DMS79 (cell line): ENCODE results near the gene ADCYAP1R1.

Experiments used
- DNase-seq: peaks from one replicate; lab custom pipeline; 2025; lab: John Stamatoyannopoulos, UW

ADCYAP1R1 gene

DNA sequence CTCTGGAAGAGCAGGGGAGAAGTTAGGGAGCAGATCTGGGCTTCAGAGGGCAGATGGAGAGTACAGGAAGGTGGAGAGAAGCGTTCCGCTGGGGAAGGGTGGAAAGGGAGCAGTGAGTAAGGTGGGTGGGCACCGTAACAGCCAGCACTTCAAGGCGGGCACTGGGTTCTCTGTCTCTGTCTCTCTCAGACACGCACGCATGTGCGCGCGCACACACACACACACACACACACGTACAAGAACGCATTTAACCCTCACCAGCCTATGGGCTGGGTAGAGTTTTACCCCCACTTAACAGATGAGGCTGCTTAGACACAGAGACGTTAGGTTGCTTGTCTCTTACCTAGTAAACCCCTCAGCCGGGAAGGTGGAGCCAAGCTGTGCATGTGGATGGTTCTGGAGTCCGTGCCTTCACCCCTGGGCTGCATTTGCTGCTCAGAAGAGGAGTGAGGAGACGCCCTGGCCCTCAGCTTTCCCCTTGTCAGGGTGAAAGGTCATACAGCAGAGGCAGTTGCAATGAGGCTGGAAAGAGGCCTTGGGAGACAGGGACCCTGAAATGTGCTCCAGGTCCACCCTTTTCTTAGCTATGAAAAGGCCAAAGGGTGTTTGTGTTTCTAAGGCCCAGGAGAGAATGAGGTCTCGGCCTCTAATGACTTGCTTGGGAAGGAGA lies 16.0 kb downstream of the ADCYAP1R1 start:
- no peak for DNase-seq

- DNase-seq = no peak
These were observed 17.9 kb downstream of the ADCYAP1R1 start for GRCh38 chr7:31069860-31070555.

DNA sequence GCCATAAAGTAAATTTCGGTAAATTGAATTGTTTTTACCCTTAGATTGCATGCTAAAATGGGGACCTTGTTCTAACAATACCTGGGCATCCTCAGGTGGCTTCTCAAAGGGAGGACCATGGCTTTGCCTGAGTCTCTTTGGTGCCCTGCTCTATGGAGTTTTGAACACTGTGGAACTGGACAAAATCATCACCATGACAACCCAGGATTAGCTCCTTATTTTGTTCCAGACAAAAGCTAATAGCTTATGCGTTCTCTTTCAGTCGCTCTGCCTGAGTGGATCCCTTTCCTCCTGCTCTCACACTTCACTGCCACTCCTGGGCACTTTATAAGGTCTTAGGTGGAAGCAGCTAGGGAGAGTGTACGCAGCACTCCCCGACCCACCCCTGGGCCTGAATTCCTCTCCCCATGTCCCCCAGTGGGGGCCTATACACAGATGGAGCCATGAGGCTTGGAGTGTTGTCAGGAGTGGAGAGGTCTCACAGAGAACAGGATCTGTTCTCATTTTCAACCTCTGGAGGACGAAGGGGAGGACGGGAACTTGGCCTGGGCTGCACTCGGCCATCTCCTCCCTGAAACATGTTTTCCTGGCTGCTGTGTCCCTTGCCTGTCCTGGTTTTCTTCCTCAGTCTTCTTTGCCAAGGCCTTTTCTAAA lies 19.0 kb downstream of the ADCYAP1R1 start:
- DNase-seq = peak; percentile 26

DNA sequence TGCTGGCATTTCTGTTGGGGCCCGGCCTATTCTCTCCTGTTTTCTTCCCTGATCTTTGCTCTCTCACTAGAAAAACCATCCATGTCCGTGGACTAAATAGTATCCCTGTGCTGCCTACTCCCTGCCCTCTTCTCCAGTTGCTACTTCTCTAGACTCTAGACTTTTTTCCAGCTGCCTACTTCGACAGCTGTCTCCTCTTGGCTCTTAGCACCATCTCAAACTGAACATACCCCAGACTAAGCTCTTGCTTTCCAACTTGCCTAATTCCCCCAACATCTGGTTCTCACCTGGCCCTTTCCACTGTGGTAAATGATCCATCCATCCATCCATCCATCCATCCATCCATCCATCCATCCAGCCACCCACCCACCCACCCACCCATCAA lies 19.5 kb downstream of the ADCYAP1R1 start:
- DNase-seq = no peak

DNA sequence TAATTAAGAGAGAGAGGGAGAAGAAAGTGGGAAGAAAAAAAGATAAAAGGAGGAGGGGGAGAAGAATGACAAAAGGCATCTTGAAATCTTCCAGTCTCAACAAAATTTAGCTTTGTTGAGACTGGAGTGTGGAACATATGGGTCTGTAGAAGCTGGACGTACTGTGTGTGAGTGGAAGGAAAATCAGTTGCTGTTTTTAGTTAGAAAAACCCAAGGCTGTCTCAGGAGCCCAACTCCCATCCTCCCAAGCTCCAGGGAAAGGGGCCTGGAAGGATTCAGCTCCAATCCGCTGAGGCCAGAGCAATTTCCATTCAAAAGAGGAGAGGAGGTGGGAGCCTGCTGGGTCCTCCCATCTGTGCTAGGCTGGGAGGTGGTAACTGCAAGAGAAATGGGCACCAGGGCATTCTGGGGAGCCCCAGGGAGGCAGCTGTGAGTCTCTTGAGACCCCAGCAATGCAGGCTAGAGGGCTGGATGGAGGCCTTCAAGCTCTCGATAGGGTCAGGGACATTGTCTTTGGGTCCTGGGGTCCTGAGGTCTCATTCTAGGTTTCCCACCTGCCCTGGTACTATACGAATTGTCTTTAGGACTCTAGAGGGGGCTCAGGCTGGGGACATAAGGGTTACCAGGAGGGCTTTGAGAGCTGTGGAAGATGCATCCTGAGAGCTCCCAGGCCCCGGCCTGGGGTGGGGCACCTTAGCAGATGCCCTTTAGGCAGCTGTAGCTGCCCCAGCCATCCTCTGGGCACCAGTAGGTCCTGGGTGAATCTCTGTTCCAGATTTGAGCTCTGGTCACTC lies 21.4 kb downstream of the ADCYAP1R1 start:
- no peak for DNase-seq

DNA sequence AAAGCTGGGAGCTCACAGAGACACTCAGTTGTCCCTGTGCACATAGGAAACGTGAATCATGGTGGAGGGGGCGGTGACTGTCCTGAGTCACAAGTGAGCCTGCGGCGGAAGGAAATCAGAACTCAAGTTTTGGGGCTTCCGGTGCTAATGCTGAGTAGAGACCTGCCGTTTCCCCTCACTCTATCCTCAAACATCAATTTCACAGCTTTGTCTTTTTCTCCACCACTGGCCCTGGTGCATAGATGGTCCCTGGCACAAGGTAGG lies 21.9 kb downstream of the ADCYAP1R1 start:
- no peak for DNase-seq

- DNase-seq = no peak
These were observed 22.4 kb downstream of the ADCYAP1R1 start for GRCh38 chr7:31074403-31075085.

- DNase-seq = no peak
These were observed 22.9 kb downstream of the ADCYAP1R1 start for GRCh38 chr7:31075086-31075405.

DNA sequence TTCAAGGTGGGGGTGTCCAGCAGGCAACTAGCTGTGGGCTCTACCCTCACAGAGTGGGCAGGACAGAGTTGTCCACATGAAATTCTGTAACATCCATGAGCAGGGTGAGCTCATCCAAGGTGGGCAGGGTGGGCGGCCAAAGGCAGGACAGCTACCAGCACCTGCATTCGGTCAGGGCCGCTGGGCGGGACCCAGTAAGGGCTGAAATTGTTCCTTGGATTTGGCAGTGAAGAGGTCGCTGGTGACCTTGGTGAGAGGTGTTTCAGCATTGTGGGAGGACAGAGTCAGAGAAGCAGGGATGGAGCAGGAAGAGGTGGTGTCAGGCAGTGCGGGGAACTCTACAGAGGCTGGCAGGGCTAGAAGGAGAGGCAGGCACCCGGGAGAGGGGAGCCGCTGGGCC lies 23.9 kb downstream of the ADCYAP1R1 start:
- DNase-seq = no peak

GRCh38 chr7:31076641-31077310 lies 24.7 kb downstream of the ADCYAP1R1 start:
- no peak for DNase-seq

GRCh38 chr7:31077484-31078362 lies 25.6 kb downstream of the ADCYAP1R1 start:
- DNase-seq = no peak

GRCh38 chr7:31078363-31078990 lies 26.4 kb downstream of the ADCYAP1R1 start:
- DNase-seq = no peak

GRCh38 chr7:31079126-31079823 lies 27.2 kb downstream of the ADCYAP1R1 start:
- no peak for DNase-seq

GRCh38 chr7:31079824-31080511 lies 27.9 kb downstream of the ADCYAP1R1 start:
- no peak for DNase-seq

DNA sequence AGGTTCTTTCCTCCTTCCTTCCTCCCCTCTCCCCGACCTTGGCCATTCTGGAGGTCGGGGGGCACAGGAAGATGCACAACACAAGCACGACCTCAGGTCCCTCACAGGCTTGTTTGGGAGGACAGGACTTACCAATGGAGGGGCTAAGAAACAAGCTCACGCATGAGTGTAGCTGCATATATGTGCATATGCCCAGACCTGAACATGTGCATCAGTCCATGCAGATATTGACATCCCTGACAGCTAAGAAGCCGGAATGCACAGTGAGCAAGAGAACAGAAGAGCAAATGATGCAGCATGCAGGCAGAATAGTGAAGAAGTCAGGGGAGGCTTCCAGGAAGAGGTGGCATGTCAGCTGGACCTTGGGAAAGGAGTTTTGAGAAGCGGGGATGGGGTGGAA lies 28.7 kb downstream of the ADCYAP1R1 start:
- no peak for DNase-seq

GRCh38 chr7:31082017-31082416 lies 29.9 kb downstream of the ADCYAP1R1 start:
- no peak for DNase-seq

GRCh38 chr7:31082447-31082846 lies 30.3 kb downstream of the ADCYAP1R1 start:
- no peak for DNase-seq

DNA sequence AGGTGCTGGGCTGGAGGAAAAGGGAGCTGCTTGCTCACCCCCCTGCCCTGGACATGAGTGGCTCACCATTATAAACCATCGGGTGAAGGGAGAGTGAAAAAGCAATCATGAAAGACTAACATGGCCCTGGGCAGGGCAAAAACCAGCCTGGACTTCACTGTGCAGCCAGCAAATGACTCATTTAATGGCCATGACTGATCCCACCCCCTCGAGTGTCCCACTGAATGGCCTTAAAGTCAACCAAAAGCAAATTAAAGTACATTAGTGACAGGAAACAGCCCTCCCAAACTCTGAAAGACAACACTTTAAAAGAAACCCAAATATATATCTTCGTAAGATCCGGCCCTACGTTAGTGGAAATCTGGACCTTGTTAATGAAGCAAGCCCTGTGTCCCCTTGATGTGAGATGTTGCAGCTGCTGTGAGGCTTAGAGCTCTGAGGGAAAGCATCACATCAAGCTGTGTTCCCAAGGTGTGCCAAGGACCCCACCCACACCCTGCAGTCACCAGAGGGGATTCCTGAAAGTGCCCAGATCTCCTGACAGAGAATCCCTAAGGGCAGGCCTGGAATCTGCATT lies 31.2 kb downstream of the ADCYAP1R1 start:
- DNase-seq = no peak

GRCh38 chr7:31084226-31084625 lies 32.1 kb downstream of the ADCYAP1R1 start:
- no peak for DNase-seq
